HG03342 (cell line): ENCODE results near the gene UPF1.

Experiments
- ATAC-seq: cut with Tn5 transposase; IDR thresholded peaks from one replicate; pipeline ENCODE4 v1.9.1; 2021; ENCODE audit warnings: mild to moderate bottlenecking, moderate library complexity; ENCODE audit not compliant: unreplicated experiment

Gene UPF1

DNA sequence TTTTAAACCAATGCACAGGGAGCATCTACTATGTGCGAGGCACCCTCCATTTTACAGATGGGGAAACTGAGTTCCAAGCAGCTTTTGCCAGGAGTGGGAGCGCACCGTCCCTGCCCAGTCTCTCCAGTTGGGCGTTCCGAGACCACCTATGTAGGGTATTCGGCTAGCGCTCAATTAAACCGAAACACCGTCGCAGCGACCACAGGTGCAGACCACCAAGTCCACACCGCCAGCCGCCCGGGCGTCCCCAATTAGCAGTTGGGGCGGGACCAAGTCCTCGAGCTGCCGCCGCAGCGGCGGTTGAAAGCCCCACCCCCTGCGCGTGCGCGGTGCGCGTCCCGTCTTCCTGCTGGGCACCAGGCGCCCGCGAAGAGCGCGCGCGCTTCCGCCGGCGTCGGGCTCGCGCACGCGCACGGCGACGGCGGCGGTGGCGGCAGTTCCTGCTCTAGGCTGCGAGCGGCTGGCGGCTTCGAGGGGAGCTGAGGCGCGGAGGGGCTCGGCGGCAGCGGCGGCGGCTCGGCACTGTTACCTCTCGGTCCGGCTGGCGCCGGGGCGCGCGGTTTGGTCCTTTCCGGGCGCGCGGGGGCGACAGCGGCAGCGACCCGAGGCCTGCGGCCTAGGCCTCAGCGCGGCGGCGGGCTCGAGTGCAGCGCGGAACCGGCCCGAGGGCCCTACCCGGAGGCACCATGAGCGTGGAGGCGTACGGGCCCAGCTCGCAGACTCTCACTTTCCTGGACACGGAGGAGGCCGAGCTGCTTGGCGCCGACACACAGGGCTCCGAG, at the start of gene UPF1:
TSS of gene UPF1 (plus strand) at position 436 of the 782 bp plus-strand sequence. CDS start at position 687, 251 bp downstream.
- peak; percentile 81 for ATAC-seq

DNA sequence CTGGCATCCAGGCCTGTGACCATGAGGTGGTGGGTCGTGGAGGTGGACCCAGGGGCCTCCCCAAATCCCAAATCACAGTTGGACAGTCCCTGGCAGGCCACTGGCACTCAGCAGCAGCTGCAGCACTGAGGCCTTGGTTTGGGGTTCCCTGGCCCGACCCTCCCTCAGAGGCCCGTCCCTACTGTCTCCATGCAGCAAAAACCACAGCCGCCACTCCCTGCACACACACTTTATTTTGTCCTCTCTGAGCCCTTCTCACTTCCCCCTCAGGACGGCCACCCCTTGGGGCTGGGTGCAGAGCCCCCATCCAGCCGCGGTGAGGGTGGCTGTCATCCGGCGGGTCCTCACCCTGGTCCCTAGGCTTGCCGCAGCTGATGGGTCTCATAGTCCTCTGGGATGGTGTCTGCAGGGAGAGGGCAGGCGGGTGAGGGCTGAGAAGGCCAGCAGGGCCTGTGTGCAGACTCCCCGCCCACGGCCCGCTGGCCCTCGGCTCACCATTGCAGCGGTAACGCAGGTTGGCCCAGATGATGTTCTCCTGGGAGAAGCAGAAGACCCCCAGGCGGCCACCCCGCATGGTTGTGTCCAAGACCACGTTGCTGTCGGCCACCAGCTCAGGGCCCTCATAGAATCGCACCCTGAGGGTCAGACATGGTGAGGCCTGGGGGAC, 49.1 kb upstream of the UPF1 start:
- no peak for ATAC-seq

GRCh38 chr19:18783958-18784785, 47.6 kb upstream of the UPF1 start:
- ATAC-seq: no peak

DNA sequence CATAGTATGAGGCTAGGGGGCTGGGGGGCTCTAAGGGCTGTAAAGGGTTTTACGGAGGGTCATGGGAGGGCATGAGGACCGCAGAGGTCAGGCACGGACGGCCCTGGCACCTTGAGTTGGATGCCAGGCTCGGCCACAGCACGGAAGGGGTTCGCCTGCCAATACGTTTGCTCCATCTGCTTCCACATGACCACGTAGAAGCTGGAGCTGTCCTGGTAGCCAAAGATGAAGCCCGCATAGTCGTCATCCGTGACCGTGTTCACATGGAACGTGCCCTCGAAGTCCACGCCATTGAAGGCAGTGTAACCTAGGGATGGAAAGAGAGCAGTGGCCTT, 47.0 kb upstream of the UPF1 start:
- ATAC-seq: no peak

DNA sequence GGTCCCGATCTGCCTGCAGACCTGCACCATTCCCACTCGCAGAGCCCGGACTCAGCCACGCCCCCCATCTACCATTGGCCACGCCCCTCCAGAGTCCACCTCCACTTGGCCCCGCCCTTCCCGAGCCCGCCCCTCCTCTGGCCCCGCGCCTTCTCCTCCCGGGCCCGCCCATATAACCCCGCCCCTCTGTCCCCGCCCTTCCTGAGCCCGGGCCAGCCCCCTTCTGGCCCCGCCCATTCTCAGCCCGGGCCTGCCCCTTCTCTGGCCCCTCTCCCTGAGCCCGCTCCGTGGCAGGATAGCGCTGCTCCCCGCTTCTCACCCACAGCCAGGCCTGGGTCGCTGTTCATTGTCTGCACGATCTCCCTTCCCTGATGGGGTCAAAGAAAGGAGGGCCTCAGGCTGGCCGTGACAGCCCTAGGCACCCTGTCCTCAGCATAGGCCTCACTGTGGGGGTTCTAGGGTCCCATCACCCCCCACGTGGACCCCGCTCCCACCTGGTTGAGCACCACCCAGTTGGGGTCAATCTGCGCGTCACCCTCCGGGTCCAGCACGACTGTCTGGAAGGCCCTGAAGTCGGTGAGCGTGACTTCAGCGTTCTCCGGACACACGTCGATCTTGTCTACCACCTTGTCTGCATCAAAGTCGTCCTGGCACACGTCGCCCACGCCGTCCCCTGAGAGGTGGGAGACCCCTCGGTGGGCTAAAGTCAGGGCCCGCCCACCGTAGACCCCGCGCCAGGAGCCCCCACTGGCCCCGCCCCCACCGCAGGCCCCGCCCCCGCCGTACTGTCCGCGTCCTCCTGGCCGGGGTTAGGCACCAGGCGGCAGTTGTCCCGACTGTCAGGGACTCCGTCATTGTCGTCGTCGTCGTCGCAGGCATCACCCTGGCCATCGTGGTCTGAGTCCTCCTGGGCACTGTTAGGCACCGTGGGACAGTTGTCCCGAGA, 46.3 kb upstream of the UPF1 start:
- no peak for ATAC-seq

GRCh38 chr19:18788529-18789421, 43.0 kb upstream of the UPF1 start:
- no peak for ATAC-seq

- no peak for ATAC-seq
Observed at GRCh38 chr19:18789422-18789869, 42.3 kb upstream of the UPF1 start.

- no peak for ATAC-seq
Observed at GRCh38 chr19:18789883-18790565, 41.7 kb upstream of the UPF1 start.

DNA sequence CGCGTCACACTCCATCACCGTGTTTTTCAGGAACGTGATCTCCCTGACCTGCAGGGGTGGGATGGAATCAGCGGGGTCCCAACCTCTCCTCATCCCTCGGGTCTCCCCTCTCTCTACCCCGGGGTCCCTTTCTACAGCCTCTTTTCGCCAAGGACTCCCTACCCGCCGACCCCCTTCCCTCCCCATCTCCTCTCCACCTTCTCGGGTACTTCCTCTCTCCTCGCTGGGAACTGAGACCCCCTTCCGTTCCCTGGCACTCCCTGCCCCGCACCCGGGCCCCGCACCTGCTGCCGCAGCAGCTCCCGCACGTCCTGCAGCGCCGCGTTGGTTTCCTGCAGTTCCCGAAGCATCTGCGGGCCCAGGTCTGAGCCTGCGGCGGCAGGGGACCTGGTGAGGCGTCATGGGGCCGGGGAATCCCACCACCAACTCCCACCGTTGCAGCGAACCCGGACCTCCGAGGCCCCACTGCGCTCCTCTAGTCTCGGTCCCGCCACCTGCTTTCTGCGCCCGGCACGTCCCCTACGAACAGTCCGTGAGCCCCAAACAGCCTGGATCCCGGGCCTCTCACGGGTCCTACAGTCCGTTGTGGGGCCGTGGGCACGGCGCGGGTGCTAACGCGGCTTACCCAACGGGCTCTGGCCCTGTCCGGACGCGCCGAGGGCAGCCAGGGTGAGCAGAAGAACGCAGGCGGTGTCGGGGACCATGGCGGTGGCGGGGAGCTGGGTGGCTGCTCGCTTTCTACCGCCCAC, 41.0 kb upstream of the UPF1 start, which contains the start of gene COMP:
TSS of gene COMP (minus strand) at position 740 of the 749 bp plus-strand sequence. CDS start at position 704, 36 bp downstream.
- no peak for ATAC-seq

GRCh38 chr19:18791315-18791678, 40.5 kb upstream of the UPF1 start:
- no peak for ATAC-seq

DNA sequence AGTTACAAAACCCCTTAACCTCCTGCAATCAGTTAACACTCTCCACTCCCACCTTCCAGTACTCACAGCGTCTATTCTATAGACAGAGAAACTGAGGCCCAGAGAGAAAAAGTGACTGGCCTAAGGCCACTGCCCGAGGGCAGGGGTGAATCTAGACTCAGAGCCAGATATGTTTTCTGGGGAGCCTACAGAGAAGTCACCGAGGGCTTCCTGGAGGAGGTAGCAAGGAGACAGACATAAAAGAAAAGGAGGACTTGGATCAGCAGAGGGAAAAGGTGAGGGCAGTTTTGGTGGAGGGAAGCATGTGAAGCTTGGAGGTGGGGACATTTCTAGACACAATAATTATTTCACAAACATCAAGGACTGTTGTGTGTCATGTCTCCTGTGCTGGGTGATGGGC, 39.1 kb upstream of the UPF1 start:
- no peak for ATAC-seq

GRCh38 chr19:18793144-18794028, 38.4 kb upstream of the UPF1 start:
- no peak for ATAC-seq

DNA sequence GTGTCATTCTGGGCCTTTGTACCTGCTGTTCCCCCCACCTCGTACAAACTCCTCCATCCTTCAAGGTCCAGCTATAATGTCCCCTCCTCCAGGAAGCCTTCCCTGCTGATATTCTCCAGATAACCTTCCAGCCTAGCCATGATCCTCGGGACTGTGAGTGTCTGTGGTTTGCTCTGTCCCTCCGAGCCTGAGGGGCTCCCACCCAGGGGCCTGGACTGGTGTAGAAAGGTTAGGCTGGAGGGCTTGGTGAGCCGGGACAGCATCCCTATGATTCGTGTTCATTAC, 37.8 kb upstream of the UPF1 start:
- ATAC-seq: no peak

- ATAC-seq: no peak
Observed at GRCh38 chr19:18794692-18795091, 37.1 kb upstream of the UPF1 start.

DNA sequence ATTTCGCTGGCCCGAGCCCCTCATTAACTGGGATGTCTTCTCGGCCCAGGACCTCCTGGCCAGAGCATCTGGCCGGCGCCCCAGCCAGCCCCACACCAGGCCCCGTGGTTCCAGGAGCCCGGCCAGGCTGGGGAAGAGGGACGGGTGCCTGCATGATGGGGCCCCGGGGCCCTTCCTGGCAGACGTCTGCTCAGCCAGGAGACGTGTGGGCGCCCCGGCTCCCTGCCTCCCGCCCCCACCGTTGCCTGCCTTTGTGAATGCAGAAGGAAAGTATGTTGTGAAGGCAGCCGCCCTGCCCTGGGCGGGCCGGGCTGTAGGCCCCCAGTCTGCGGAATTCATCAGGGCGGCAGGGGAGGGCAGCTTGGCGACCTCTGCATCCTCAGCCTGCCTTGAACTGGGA, 36.2 kb upstream of the UPF1 start:
- ATAC-seq: no peak

DNA sequence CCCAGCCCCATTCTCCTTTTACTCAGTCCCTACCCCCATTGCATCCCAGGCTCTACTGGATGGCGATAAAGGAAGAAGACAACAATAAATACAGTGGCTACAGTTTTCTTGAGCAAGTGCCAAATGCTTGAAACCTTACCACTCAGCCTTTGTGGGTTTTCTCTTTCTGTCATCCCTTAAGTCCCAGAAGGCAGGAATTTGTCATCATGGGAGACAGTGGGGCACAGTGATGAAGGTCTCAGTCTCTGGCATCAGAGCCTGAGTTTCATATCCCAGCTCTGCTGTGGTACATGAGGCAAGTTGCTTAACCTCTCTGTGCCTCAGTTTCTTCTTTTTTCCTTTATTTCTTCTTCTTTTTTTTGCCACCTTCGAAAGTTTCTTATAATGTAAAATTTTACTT, 35.5 kb upstream of the UPF1 start:
- ATAC-seq: no peak
